ENCODE results near the gene PLPP6.

GRCh38 chr9:4617752-4618151 is 44.3 kb upstream of the PLPP6 start:
- no peak for TF ChIP-seq POLR2A (IDR thresholded peaks at IDR 0.05)
- no peak for TF ChIP-seq CTCF (IDR thresholded peaks at IDR 0.05 in 4 of 5, conservative IDR thresholded peaks at IDR 0.05 in 1 of 5)

Data from gastrocnemius medialis (tissue), 4 donors.